ENCODE measurements around the gene CDHR3.

Gene CDHR3

DNA sequence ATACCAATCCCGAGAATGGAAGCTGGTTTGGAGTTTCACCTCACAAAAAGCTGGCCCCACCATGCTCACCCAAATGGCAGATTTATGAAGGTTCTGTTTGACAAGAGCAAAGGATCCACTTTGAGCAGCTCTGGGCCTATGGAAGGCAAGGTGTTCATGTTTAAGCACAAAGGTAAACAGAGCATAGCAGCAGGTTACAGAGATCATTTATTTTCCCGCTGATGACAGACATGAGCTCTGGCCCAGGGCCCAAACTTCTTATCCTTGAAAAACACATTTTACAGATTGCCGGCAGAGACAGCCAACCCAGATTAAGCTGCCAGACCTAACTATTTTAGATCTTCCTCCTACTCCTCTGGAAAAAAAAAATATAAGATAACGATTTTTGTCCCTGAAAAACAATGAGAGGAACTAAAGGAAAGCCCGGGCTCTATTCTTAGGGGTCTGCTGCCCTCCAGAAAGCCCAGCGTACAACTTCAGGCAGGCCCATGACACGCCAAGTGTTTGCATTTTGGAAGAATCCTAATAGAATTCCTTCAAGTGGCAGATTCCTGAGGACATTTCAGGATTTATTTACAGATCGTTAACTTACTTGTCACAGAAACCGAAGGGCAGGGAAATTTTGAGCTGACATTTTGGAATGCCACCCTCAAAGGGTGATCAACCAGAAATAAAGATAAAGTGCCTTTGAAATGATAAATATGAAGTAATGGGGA is 109.1 kb downstream of the CDHR3 start:
- peak overlapping the region; percentile 91 for H3K27ac Mint-ChIP-seq
- H3K4me3 Mint-ChIP-seq = peak overlapping the region; percentile 19
- no peaks in the 10 kb centered on the region for H3K36me3 Mint-ChIP-seq (ENCODE audit: low read depth)
- no peak for DNase-seq
- H3K4me1 Mint-ChIP-seq = peaks cover 95% of the 10 kb centered on the region
- no peaks in the 10 kb centered on the region for H3K9me3 Mint-ChIP-seq
- TF ChIP-seq, protein P1, sequence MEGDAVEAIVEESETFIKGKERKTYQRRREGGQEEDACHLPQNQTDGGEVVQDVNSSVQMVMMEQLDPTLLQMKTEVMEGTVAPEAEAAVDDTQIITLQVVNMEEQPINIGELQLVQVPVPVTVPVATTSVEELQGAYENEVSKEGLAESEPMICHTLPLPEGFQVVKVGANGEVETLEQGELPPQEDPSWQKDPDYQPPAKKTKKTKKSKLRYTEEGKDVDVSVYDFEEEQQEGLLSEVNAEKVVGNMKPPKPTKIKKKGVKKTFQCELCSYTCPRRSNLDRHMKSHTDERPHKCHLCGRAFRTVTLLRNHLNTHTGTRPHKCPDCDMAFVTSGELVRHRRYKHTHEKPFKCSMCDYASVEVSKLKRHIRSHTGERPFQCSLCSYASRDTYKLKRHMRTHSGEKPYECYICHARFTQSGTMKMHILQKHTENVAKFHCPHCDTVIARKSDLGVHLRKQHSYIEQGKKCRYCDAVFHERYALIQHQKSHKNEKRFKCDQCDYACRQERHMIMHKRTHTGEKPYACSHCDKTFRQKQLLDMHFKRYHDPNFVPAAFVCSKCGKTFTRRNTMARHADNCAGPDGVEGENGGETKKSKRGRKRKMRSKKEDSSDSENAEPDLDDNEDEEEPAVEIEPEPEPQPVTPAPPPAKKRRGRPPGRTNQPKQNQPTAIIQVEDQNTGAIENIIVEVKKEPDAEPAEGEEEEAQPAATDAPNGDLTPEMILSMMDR (IDR thresholded peaks at IDR 0.05) = no peak
- no peaks in the 10 kb centered on the region for H3K27me3 Mint-ChIP-seq (ENCODE audit: low read depth, poor library complexity)

DNA sequence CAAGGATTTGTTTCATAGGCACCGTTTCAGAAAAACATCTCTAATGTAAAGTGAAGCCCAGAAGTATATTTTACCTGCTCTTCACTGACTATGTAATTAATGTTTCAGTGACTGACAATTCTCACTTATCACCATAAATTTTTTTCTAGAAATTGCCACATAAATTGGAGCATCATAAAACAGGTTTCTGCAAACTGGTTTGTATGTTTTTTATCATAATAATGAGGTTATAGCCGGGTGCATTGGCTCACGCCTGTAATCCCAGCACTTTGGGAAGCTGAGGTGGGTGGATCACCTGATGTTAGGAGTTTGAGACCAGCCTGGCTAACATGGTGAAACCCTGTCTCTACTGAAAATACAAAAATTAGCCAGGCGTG is 109.6 kb downstream of the CDHR3 start:
- H3K4me3 Mint-ChIP-seq = no peak overlapping the region
- no peak for DNase-seq
- H3K4me1 Mint-ChIP-seq = peaks cover 95% of the 10 kb centered on the region
- H3K27ac Mint-ChIP-seq = no peak overlapping the region
- H3K36me3 Mint-ChIP-seq (ENCODE audit: low read depth) = no peaks in the 10 kb centered on the region
- H3K9me3 Mint-ChIP-seq = no peaks in the 10 kb centered on the region
- H3K27me3 Mint-ChIP-seq (ENCODE audit: low read depth, poor library complexity) = no peaks in the 10 kb centered on the region
- TF ChIP-seq, protein P1 (IDR thresholded peaks at IDR 0.05) = no peak

DNA sequence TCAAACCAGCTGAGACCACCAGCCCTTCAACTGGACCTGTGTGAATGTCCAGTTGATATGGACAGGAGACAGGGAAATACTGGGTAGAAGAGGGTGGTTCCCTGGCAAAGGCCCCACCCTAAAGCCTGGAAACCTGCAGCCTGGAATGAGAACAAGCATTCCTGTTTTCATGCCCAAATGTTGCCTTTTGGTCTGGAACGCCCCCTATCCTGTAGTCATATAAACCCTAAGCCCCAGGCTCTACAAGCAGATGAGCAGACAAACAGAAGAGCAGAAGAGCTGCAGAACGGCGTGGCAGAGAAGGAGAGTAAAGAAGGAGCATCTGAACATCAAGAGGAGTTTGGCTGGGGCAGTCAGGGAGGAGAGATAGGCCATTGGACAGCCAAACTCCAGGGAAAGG is 110.6 kb downstream of the CDHR3 start:
- Mint-ChIP-seq H3K4me3 (no peak overlapping the region), H3K4me1 (peaks cover 88% of the 10 kb centered on the region), H3K27ac (peak overlapping the region; percentile 21)

DNA sequence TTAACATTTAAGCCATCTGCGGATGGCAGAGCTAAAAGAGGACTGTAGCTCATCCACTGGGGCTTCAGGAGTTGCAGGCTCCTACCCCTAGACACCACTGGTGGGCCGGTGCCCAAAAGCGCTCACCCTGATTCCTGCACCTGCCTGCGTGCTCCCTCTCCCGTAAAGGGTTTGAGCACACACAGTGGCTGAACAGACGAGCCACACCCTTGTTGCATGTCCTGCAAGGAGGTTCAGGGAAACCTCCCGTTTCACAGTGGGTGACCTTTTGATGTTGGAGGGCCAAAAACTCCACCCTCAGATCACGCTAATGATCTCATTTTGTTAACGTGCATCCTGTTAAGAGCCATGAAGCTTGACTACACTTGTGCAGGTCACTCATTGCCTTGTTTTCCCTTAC is 111.2 kb downstream of the CDHR3 start:
- Mint-ChIP-seq H3K27ac (peak overlapping the region; percentile 21), H3K4me1 (peaks cover 88% of the 10 kb centered on the region), H3K4me3 (peak overlapping the region; percentile 6), H3K9me3 (peaks cover 9% of the 10 kb centered on the region), H3K36me3 (ENCODE audit: low read depth) (peaks cover 8% of the 10 kb centered on the region), H3K27me3 (ENCODE audit: low read depth, poor library complexity) (no peaks in the 10 kb centered on the region)
- TF ChIP-seq, protein P1 (IDR thresholded peaks at IDR 0.05) = no peak
- no peak for DNase-seq

More for the DNA sequence above, 110.6 kb downstream of the CDHR3 start:
- Mint-ChIP-seq H3K36me3 (ENCODE audit: low read depth) (peaks cover 2% of the 10 kb centered on the region), H3K9me3 (peaks cover 3% of the 10 kb centered on the region), H3K27me3 (ENCODE audit: low read depth, poor library complexity) (no peaks in the 10 kb centered on the region)
- TF ChIP-seq, protein P1 (IDR thresholded peaks at IDR 0.05) = no peak
- no peak for DNase-seq

DNA sequence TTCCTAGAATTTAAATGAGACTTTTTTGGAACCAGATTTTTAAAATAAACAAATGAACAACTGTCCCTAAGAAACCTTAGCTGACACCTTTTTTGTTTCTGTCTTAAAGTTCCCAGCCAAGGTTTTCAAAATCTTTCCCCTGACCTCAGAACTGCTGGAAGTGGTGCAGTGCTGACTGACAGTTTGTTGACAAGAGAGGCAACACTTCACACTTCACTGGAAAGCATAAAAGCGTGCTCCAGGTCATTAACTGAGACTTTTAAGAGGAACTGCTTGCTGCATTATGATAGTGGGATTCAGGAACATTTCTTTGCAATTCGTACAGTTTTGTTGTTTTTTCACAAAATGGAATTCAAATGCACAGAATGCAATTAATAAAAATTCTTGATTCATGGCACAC is 112.9 kb downstream of the CDHR3 start:
- Mint-ChIP-seq H3K4me3 (peak overlapping the region; percentile 43), H3K27me3 (ENCODE audit: low read depth, poor library complexity) (no peaks in the 10 kb centered on the region), H3K4me1 (peaks cover 82% of the 10 kb centered on the region), H3K36me3 (ENCODE audit: low read depth) (peaks cover 12% of the 10 kb centered on the region), H3K27ac (no peak overlapping the region), H3K9me3 (peaks cover 19% of the 10 kb centered on the region)
- DNase-seq = no peak
- TF ChIP-seq, protein P1 (IDR thresholded peaks at IDR 0.05) = no peak

DNA sequence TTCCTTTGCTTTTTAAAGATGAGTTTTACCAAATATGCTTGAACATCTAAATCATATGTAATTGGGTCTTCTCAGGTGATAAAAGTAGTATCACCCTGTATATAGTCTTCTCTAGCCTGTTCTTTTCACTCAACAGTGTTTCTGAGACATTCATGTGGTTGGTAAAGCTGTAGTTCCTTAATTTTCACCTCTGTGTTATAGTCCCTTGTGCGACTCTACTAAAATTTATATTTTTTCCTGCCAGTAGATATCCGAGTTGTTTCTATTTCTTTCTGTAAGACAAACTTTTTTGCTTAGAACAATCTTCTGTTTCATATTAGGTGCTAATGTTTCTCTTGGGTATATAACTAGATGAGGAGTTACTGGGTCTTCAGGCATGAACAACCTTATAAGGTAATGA is 113.5 kb downstream of the CDHR3 start:
- Mint-ChIP-seq H3K27me3 (ENCODE audit: low read depth, poor library complexity) (no peaks in the 10 kb centered on the region), H3K9me3 (peaks cover 19% of the 10 kb centered on the region), H3K36me3 (ENCODE audit: low read depth) (peaks cover 12% of the 10 kb centered on the region), H3K4me3 (peak overlapping the region; percentile 38), H3K4me1 (peaks cover 78% of the 10 kb centered on the region), H3K27ac (peak overlapping the region; percentile 46)
- TF ChIP-seq, protein P1 (IDR thresholded peaks at IDR 0.05) = no peak
- no peak for DNase-seq
